HuH-7.5 (cell line): ENCODE results near the gene SLC66A3.

Experiments
- DNase-seq: peaks from one replicate; pipeline ENCODE4 v3.0.0; 2011; ENCODE audit warnings: low spot score

Gene SLC66A3

GRCh38 chr2:11214770-11215169, 59.5 kb downstream of the SLC66A3 start:
- no peak for DNase-seq

- DNase-seq, result no peak
Observed at GRCh38 chr2:11215407-11215806, 60.1 kb downstream of the SLC66A3 start.

GRCh38 chr2:11220445-11220844, 65.2 kb downstream of the SLC66A3 start:
- no peak for DNase-seq

GRCh38 chr2:11222845-11223244, 67.6 kb downstream of the SLC66A3 start:
- no peak for DNase-seq

GRCh38 chr2:11224887-11225286, 69.6 kb downstream of the SLC66A3 start:
- no peak for DNase-seq

- DNase-seq, result no peak
Observed at GRCh38 chr2:11227595-11227994, 72.3 kb downstream of the SLC66A3 start.
